WTC11 (cell line): ENCODE data around the gene OTOG. TPM values are rescaled to one million over a fixed set of nuclear protein-coding genes. Genes with fewer than 3 reads are reported as not detected.

Experiments
- ATF1 ChIP-seq: sonication (generic); formaldehyde crosslinking; IDR thresholded peaks from 2 replicates; pipeline ENCODE4 v1.8.1; 2023; ENCODE audit warnings: mild to moderate bottlenecking, moderate library complexity, missing genetic modification reagents
- ESRRA ChIP-seq: sonication (generic); formaldehyde crosslinking; IDR thresholded peaks from 2 replicates; pipeline ENCODE4 v1.8.1; 2022; ENCODE audit warnings: mild to moderate bottlenecking, missing genetic modification reagents, borderline replicate concordance
- GTF2I ChIP-seq: fragments of 250-450 bp; sonication (Bioruptor Pico); conservative IDR thresholded peaks from 2 replicates; pipeline ENCODE4 v1.4.0; 2021; ENCODE audit warnings: mild to moderate bottlenecking
- MYBL2 ChIP-seq: sonication (generic); formaldehyde crosslinking; IDR thresholded peaks from 2 replicates; pipeline ENCODE4 v1.8.1; 2023; ENCODE audit warnings: mild to moderate bottlenecking, moderate library complexity, missing genetic modification reagents
- NFATC4 ChIP-seq: fragments of 250-450 bp; sonication (Bioruptor Pico); IDR thresholded peaks from 2 replicates; pipeline ENCODE4 v1.9.0; 2021; ENCODE audit warnings: mild to moderate bottlenecking
- SMAD3 ChIP-seq: sonication (generic); formaldehyde crosslinking; IDR thresholded peaks from 2 replicates; pipeline ENCODE4 v1.8.0; 2022; ENCODE audit warnings: missing genetic modification reagents, mild to moderate bottlenecking, borderline replicate concordance
- ZNF423 ChIP-seq: fragments of 250-450 bp; sonication (Bioruptor Pico); IDR thresholded peaks from 2 replicates; pipeline ENCODE4 v2.1.2; 2022; ENCODE audit warnings: mild to moderate bottlenecking, moderate library complexity
- total RNA-seq: library from RNA; stranded (reverse); gene quantifications from 3 replicates; pipeline ENCODE4 v1.2.3, GENCODE V29; 2021
- TF ChIP-seq, protein P1 (sequence below): sonication (generic); formaldehyde crosslinking; IDR thresholded peaks from 2 replicates; pipeline ENCODE4 v1.8.0; 2023; ENCODE audit warnings: mild to moderate bottlenecking, missing genetic modification reagents
- TF ChIP-seq, protein P2 (sequence below): fragments of 250-450 bp; sonication (Bioruptor Pico); conservative IDR thresholded peaks from 2 replicates; pipeline ENCODE4 v1.9.0; 2021; ENCODE audit warnings: mild to moderate bottlenecking
- TF ChIP-seq, protein P3 (sequence below): sonication (generic); formaldehyde crosslinking; IDR thresholded peaks from 2 replicates; pipeline ENCODE4 v1.8.1; 2022; ENCODE audit warnings: mild to moderate bottlenecking, missing genetic modification reagents, moderate library complexity, borderline replicate concordance
- TF ChIP-seq, protein P4 (sequence below): sonication (generic); formaldehyde crosslinking; IDR thresholded peaks from 2 replicates; pipeline ENCODE4 v1.8.1; 2022; ENCODE audit warnings: missing genetic modification reagents, borderline replicate concordance
- TF ChIP-seq, protein P5 (sequence below): sonication (generic); formaldehyde crosslinking; IDR thresholded peaks from 2 replicates; pipeline ENCODE4 v1.8.0; 2022; ENCODE audit warnings: mild to moderate bottlenecking, missing genetic modification reagents
- TF ChIP-seq, protein P6 (sequence below): fragments of 250-450 bp; sonication (Bioruptor Pico); IDR thresholded peaks from 2 replicates; pipeline ENCODE4 v1.9.0; 2021; ENCODE audit warnings: mild to moderate bottlenecking, borderline replicate concordance

OTOG gene
- total RNA-seq, 1 experiment from 2014 or later = 1.4 TPM

DNA sequence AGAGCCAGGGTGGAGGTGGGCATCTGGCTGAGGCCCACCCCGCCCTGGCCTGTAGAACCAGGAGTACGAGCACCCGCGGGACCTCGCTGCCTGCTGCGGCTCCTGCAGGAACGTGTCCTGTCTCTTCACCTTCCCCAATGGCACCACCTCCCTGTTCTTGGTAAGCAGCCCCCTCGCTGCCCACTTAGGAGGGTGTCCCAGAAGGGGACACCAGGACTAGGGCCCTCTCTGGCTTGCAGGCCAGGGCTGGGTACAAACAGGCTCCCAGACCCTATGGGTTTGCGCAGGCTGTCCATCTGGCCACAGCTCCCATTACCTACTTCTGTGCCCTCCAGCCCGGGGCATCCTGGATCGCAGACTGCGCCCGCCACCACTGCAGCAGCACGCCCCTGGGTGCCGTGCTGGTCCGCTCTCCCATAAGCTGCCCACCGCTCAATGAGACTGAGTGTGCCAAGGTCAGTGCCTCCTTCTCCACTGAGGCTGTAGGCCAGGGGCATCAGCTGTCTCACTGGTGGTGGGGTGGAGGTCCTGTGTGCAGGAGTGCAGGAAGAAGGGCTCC lies 94.8 kb downstream of the OTOG start (continued):
- TF ChIP-seq, protein P1, sequence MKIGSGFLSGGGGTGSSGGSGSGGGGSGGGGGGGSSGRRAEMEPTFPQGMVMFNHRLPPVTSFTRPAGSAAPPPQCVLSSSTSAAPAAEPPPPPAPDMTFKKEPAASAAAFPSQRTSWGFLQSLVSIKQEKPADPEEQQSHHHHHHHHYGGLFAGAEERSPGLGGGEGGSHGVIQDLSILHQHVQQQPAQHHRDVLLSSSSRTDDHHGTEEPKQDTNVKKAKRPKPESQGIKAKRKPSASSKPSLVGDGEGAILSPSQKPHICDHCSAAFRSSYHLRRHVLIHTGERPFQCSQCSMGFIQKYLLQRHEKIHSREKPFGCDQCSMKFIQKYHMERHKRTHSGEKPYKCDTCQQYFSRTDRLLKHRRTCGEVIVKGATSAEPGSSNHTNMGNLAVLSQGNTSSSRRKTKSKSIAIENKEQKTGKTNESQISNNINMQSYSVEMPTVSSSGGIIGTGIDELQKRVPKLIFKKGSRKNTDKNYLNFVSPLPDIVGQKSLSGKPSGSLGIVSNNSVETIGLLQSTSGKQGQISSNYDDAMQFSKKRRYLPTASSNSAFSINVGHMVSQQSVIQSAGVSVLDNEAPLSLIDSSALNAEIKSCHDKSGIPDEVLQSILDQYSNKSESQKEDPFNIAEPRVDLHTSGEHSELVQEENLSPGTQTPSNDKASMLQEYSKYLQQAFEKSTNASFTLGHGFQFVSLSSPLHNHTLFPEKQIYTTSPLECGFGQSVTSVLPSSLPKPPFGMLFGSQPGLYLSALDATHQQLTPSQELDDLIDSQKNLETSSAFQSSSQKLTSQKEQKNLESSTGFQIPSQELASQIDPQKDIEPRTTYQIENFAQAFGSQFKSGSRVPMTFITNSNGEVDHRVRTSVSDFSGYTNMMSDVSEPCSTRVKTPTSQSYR = no peak
- TF ChIP-seq GTF2I (no peak), SMAD3 (CRISPR knock-in tag) (no peak), ESRRA (CRISPR knock-in tag) (no peak), ATF1 (CRISPR knock-in tag) (no peak), MYBL2 (CRISPR knock-in tag) (no peak), NFATC4 (no peak), ZNF423 (CRISPR knock-in tag) (no peak)
- TF ChIP-seq, protein P2, sequence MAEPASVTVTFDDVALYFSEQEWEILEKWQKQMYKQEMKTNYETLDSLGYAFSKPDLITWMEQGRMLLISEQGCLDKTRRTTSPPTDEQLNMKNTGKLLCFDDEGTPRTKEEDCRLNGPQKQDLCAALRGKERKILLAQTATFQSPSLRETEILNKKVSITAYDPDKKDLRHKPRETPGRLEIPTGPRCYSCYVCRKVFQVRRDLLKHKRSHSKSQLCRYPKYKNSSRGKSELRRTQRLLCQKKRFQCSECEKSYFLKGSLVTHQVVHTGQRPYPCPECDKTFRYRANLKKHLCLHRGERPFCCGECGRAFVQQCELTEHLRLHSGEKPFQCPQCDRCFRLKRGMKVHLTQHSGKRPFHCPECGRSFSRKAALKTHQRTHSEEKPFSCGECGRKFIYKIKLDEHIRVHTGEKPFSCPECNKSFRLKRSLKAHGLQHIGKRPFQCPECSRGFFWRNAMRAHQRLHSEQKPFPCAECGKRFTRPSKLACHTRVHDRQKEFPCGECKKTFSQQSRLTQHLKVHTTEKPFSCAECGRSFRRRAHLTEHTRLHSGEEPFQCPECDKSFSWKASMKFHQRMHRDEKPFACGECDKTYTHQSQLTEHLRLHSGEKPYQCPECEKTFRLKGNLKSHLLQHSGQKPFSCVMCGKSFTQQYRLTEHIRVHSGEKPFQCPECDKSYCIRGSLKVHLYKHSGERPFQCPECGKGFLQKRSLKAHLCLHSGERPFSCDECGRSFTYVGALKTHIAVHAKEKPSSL (CRISPR knock-in tag) = no peak
- TF ChIP-seq, protein P3, sequence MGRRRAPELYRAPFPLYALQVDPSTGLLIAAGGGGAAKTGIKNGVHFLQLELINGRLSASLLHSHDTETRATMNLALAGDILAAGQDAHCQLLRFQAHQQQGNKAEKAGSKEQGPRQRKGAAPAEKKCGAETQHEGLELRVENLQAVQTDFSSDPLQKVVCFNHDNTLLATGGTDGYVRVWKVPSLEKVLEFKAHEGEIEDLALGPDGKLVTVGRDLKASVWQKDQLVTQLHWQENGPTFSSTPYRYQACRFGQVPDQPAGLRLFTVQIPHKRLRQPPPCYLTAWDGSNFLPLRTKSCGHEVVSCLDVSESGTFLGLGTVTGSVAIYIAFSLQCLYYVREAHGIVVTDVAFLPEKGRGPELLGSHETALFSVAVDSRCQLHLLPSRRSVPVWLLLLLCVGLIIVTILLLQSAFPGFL (CRISPR knock-in tag) = no peak
- TF ChIP-seq, protein P4, sequence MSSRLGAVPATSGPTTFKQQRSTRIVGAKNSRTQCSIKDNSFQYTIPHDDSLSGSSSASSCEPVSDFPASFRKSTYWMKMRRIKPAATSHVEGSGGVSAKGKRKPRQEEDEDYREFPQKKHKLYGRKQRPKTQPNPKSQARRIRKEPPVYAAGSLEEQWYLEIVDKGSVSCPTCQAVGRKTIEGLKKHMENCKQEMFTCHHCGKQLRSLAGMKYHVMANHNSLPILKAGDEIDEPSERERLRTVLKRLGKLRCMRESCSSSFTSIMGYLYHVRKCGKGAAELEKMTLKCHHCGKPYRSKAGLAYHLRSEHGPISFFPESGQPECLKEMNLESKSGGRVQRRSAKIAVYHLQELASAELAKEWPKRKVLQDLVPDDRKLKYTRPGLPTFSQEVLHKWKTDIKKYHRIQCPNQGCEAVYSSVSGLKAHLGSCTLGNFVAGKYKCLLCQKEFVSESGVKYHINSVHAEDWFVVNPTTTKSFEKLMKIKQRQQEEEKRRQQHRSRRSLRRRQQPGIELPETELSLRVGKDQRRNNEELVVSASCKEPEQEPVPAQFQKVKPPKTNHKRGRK (CRISPR knock-in tag) = no peak
- TF ChIP-seq, protein P5, sequence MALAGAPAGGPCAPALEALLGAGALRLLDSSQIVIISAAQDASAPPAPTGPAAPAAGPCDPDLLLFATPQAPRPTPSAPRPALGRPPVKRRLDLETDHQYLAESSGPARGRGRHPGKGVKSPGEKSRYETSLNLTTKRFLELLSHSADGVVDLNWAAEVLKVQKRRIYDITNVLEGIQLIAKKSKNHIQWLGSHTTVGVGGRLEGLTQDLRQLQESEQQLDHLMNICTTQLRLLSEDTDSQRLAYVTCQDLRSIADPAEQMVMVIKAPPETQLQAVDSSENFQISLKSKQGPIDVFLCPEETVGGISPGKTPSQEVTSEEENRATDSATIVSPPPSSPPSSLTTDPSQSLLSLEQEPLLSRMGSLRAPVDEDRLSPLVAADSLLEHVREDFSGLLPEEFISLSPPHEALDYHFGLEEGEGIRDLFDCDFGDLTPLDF = no peak
- TF ChIP-seq, protein P6, sequence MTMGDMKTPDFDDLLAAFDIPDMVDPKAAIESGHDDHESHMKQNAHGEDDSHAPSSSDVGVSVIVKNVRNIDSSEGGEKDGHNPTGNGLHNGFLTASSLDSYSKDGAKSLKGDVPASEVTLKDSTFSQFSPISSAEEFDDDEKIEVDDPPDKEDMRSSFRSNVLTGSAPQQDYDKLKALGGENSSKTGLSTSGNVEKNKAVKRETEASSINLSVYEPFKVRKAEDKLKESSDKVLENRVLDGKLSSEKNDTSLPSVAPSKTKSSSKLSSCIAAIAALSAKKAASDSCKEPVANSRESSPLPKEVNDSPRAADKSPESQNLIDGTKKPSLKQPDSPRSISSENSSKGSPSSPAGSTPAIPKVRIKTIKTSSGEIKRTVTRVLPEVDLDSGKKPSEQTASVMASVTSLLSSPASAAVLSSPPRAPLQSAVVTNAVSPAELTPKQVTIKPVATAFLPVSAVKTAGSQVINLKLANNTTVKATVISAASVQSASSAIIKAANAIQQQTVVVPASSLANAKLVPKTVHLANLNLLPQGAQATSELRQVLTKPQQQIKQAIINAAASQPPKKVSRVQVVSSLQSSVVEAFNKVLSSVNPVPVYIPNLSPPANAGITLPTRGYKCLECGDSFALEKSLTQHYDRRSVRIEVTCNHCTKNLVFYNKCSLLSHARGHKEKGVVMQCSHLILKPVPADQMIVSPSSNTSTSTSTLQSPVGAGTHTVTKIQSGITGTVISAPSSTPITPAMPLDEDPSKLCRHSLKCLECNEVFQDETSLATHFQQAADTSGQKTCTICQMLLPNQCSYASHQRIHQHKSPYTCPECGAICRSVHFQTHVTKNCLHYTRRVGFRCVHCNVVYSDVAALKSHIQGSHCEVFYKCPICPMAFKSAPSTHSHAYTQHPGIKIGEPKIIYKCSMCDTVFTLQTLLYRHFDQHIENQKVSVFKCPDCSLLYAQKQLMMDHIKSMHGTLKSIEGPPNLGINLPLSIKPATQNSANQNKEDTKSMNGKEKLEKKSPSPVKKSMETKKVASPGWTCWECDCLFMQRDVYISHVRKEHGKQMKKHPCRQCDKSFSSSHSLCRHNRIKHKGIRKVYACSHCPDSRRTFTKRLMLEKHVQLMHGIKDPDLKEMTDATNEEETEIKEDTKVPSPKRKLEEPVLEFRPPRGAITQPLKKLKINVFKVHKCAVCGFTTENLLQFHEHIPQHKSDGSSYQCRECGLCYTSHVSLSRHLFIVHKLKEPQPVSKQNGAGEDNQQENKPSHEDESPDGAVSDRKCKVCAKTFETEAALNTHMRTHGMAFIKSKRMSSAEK (CRISPR knock-in tag) = no peak
